ENCODE results near the gene GOPC.

GOPC gene

DNA sequence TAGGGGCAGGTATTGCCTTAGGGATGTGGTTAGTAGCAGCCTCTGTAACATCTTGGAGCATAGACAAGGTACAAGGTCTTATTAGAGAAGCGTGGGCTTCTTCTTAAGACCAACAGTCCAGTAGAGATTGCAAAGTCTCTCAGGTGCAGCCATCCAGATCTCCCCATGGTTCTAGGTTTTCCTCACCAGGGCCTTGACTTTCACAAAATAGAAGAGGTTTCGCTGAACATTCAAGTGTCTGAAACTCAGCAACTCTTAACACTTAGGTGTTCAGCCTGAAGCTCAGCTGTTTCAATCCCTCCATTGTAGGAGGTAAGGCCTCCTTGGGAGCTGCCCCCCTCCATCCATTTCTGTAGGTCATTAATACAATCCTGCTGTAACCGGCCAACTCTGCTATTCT, 44.4 kb downstream of the GOPC start:
- TF ChIP-seq, protein P1, sequence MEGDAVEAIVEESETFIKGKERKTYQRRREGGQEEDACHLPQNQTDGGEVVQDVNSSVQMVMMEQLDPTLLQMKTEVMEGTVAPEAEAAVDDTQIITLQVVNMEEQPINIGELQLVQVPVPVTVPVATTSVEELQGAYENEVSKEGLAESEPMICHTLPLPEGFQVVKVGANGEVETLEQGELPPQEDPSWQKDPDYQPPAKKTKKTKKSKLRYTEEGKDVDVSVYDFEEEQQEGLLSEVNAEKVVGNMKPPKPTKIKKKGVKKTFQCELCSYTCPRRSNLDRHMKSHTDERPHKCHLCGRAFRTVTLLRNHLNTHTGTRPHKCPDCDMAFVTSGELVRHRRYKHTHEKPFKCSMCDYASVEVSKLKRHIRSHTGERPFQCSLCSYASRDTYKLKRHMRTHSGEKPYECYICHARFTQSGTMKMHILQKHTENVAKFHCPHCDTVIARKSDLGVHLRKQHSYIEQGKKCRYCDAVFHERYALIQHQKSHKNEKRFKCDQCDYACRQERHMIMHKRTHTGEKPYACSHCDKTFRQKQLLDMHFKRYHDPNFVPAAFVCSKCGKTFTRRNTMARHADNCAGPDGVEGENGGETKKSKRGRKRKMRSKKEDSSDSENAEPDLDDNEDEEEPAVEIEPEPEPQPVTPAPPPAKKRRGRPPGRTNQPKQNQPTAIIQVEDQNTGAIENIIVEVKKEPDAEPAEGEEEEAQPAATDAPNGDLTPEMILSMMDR (IDR thresholded peaks at IDR 0.05; ENCODE audit: low read depth, low read length): no peak
- H3K4me3 ChIP-seq (ENCODE audit: low read depth, low read length): no peak overlapping the region

DNA sequence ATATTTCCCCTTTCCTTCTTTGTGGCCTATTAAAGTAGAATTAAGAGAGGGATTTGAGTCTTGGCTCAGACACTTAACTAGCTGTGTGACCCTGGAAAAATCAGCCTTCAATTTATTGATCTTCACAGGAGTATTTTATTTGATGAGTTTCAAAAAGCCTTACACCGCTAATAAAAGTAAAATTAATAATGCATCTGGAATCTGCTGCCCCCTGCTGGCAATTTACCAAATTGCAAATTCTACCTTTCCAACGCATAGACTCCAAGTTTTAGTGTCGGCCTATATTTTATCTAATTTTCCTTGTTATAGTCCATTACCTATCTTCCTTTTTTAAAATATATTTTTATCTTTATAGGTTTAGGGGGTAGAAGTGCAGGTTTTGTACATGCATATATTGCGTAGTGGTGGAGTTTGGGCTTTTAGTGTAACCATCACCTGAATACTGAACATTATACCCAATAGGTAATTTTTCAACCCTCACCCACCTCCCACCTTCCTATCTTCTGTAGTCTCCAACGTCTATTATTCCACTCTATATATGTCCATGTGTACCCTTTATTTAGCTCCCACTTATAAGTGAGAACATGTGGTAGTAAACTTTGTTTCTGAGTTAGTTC, 46.3 kb downstream of the GOPC start:
- no peak overlapping the region for H3K4me3 ChIP-seq (ENCODE audit: low read depth, low read length)
- TF ChIP-seq, protein P1 (IDR thresholded peaks at IDR 0.05; ENCODE audit: low read depth, low read length): peak; percentile 45

DNA sequence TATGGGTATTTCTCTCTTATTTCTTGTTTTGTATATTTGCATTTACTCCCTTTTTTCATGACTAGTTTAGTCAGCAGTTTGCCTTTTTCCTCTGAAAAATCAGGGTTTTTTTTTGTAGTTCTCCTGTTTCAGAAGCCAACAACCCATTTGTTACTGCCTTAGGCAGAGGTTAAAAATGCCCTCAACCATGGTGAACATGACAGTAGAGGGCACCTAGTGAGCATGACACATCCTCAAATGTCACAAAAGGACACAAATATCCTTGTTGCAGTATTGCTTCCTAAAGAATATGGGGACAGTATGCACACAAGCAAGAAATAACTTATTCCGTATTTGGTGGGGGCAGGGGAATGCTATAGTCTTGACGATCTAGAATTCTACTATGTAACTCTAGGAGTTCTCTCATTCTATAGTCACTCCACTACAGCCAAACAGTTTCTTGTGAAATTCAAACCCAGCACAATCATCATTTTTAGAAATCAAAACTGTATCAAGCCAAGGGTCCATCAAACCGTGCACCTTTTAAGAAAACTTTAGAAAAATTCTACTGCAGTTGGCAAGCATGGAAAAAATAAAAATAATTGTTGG, 47.0 kb downstream of the GOPC start:
- TF ChIP-seq, protein P1 (IDR thresholded peaks at IDR 0.05; ENCODE audit: low read depth, low read length): no peak
- no peak overlapping the region for H3K4me3 ChIP-seq (ENCODE audit: low read depth, low read length)

DNA sequence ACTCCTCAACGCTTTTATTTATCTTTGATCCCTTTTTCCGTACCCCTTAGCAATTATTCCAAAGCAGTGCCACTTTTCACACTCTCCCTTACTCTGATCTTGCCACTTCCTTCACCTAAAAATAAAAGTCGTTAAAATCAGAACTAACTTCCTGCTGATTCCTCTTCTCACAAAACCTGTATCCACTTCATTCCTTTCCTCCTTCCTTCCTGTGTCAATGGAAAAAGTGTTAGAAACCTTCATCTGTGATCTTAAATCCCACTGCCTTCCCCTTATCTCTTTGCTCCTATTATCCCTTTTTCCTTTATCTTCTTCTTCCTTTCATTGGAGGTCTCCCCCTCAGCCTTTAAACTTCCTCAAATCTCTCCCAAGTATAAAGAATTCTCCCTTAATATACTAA, 49.2 kb downstream of the GOPC start:
- TF ChIP-seq, protein P1 (IDR thresholded peaks at IDR 0.05; ENCODE audit: low read depth, low read length): no peak
- H3K4me3 ChIP-seq (ENCODE audit: low read depth, low read length): no peak overlapping the region

DNA sequence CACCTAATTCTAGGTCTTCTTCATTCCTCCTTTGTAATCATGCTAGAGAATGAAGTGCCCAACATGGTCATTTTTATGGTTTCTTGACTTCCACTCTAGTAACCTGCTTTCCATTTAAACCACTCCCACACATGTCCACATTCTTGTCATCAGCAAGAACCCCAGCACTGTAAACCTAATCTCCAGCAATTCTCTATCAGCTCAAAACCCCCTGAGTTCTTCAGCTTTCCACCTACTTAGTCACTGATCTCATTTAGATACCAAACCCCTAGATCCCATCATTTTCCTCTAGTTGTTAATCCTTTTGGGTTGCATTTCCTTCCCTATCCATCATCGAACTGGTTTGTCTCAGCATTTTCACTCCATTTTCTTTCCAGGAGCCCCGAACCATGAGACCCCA, 49.7 kb downstream of the GOPC start:
- H3K4me3 ChIP-seq (ENCODE audit: low read depth, low read length): no peak overlapping the region
- TF ChIP-seq, protein P1 (IDR thresholded peaks at IDR 0.05; ENCODE audit: low read depth, low read length): no peak

DNA sequence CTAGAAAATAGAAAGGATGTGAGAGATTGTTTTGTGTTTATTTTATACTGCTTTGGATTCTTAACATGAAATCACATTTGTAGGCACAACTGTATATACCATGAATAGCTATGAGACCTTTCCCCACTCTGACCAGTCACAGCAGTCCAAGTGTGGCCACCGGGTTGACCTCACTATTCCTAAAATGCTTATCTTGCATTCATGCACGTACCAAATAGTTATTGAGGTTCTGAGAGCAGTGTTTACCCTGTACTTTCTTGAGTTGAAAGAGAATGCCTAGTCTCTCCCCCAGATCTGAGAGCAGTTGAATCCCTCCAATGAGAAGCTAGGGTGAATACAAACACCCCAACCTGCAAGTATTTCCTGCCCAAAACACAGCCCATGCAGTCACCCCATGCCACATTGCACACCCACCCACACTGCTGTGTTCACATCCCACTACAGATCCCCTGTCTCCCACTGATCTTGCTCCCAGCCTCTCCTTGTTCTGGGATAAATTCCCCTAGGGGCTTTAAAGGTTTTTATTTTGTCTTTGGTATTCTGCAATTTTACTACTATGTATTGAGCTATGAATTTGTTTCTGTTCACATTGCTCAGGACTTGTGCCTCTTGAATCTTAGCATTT, 51.6 kb downstream of the GOPC start:
- no peak overlapping the region for H3K4me3 ChIP-seq (ENCODE audit: low read depth, low read length)
- TF ChIP-seq, protein P1 (IDR thresholded peaks at IDR 0.05; ENCODE audit: low read depth, low read length): no peak

DNA sequence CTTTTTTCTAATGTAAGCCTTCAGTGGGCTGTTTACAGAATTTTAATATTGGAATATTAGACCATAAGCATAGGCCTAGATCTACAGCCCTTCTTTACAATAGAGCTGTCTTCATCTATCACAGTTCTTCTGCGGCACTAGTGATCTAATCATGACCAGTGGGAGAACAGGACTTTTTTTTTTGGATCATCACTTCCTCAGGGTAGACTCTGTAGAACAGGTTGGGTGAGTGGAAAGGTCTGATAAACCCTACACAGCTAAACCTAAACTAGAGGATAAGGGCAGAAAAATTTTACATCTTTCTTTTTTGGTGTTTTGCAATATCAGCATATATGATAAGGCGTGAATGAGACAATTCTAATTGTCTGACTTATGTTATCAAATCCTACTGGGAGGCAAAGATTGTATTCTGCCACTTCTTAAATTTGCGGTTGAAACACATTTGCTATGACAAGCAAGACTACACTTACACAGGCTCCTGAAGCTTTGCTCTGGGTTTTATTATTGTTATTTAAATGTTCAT, 52.2 kb downstream of the GOPC start:
- no peak overlapping the region for H3K4me3 ChIP-seq (ENCODE audit: low read depth, low read length)
- TF ChIP-seq, protein P1 (IDR thresholded peaks at IDR 0.05; ENCODE audit: low read depth, low read length): no peak

All from WI38 (cell line).